CD8-positive, alpha-beta memory T cell (primary cell): ENCODE data around the gene TFB1M. TPM values are rescaled to one million over a fixed set of nuclear protein-coding genes. Genes with fewer than 3 reads are reported as not detected.

Experiments used
- CTCF ChIA-PET: fragments of 350-600 bp; sonication (Branson Sonifier 250); formaldehyde crosslinking; loops from one replicate; lab custom pipeline; 2021; ENCODE audit warnings: antibody characterized with exemption; lab: Charles Lee
- POLR2A ChIA-PET: fragments of 350-600 bp; sonication (Branson Sonifier 250); formaldehyde crosslinking; loops from one replicate; lab custom pipeline; 2021; ENCODE audit warnings: antibody characterized with exemption; lab: Charles Lee
- DNase-seq, 5 donors: peaks; one replicate each; pipeline versions ENCODE4 v3.0.0 to v3.0.0-alpha.2; 2020 to 2022; ENCODE audit warnings: mixed read lengths in 1 of 5
- H3K27ac ChIP-seq: one replicate; pipeline ENCODE4 v1.7.0; 2013; ENCODE audit warnings: low read depth, mild to moderate bottlenecking, low read length, moderate library complexity
- H3K27me3 ChIP-seq: 2 replicates; pipeline ENCODE4 v1.7.0; 2013; ENCODE audit warnings: low read length, mild to moderate bottlenecking; ENCODE audit not compliant: insufficient read depth, poor library complexity, severe bottlenecking
- H3K36me3 ChIP-seq: 2 replicates; pipeline ENCODE4 v1.7.0; 2013; ENCODE audit warnings: mild to moderate bottlenecking, low read length, moderate library complexity; ENCODE audit not compliant: insufficient read depth
- H3K4me1 ChIP-seq: 2 replicates; pipeline ENCODE4 v1.7.0; 2013; ENCODE audit warnings: mild to moderate bottlenecking, low read length, moderate library complexity; ENCODE audit not compliant: insufficient read depth
- H3K4me3 ChIP-seq: 2 replicates; pipeline ENCODE4 v1.7.0; 2013; ENCODE audit warnings: mild to moderate bottlenecking, low read length
- H3K9me3 ChIP-seq: 2 replicates; pipeline ENCODE4 v1.7.0; 2013; ENCODE audit warnings: mild to moderate bottlenecking, low read length
- H3K27ac Mint-ChIP-seq, 8 donors: one replicate each; pipeline ENCODE4 v1.8.0; 2020 to 2021; ENCODE audit warnings: mixed read lengths in 8 of 8, mild to moderate bottlenecking in 6 of 8, inconsistent platforms in 3 of 8, moderate library complexity in 3 of 8
- H3K27me3 Mint-ChIP-seq, 2 donors: one replicate each; pipeline ENCODE4 v1.8.0; 2020 to 2021; ENCODE audit warnings: mixed read lengths in 2 of 2, mild to moderate bottlenecking in 1 of 2, moderate library complexity in 1 of 2
- H3K36me3 Mint-ChIP-seq, 3 donors: one replicate each; pipeline ENCODE4 v1.8.0; 2020 to 2021; ENCODE audit warnings: mixed read lengths in 3 of 3, inconsistent platforms in 1 of 3, mild to moderate bottlenecking in 1 of 3
- H3K4me1 Mint-ChIP-seq, 3 donors: one replicate each; pipeline ENCODE4 v1.8.0; 2020 to 2021; ENCODE audit warnings: mixed read lengths in 3 of 3, inconsistent platforms in 1 of 3, mild to moderate bottlenecking in 1 of 3
- H3K4me3 Mint-ChIP-seq, 7 donors: one replicate each; pipeline ENCODE4 v1.8.0; 2020 to 2021; ENCODE audit warnings: mixed read lengths in 7 of 7, mild to moderate bottlenecking in 6 of 7, moderate library complexity in 4 of 7, inconsistent platforms in 2 of 7
- H3K9me3 Mint-ChIP-seq, 5 donors: one replicate each; pipeline ENCODE4 v1.8.0; 2020 to 2022; ENCODE audit warnings: mixed read lengths in 5 of 5, mild to moderate bottlenecking in 3 of 5, moderate library complexity in 2 of 5, inconsistent platforms in 1 of 5
- polyA plus RNA-seq: library from polyadenylated mRNA; unstranded; fragments of 300-500 nt; fragmentation: Illumina TruSeq; gene quantifications from one replicate; pipeline ENCODE4 v1.2.3, GENCODE V29; 2021
- total RNA-seq, 2 experiments: library from RNA; stranded (reverse); gene quantifications; one replicate each; pipeline ENCODE4 v1.2.3, GENCODE V29; 2021

TFB1M gene
- total and polyA plus RNA-seq, 3 experiments from 2014 or later = 13.2 to 40.8 (median 37.7) TPM

GRCh38 chr6:155259897-155260296 lies 54.4 kb downstream of the TFB1M start:
- H3K4me1 Mint-ChIP-seq = peaks cover 2 to 17% (median 6%) of the 10 kb centered on the region in 3 donors
- ChIA-PET CTCF (no interaction called here), POLR2A (no interaction called here)
- no peak overlapping the region for H3K27ac ChIP-seq
- no peak overlapping the region for H3K4me3 ChIP-seq
- peaks cover 11% of the 10 kb centered on the region for H3K36me3 ChIP-seq
- no peaks in the 10 kb centered on the region for H3K9me3 ChIP-seq
- no peak overlapping the region for H3K27ac Mint-ChIP-seq
- H3K36me3 Mint-ChIP-seq = peaks cover 7 to 88% (median 13%) of the 10 kb centered on the region in 3 donors
- no peak for DNase-seq
- no peak overlapping the region for H3K4me3 Mint-ChIP-seq
- H3K4me1 ChIP-seq = no peaks in the 10 kb centered on the region
- H3K9me3 Mint-ChIP-seq = no peaks in the 10 kb centered on the region
- H3K27me3 Mint-ChIP-seq = no peaks in the 10 kb centered on the region
- no peaks in the 10 kb centered on the region for H3K27me3 ChIP-seq

GRCh38 chr6:155259204-155259603 lies 55.1 kb downstream of the TFB1M start:
- Mint-ChIP-seq H3K27me3 (no peaks in the 10 kb centered on the region), H3K27ac (peak overlapping the region in 1 of 8 donors; percentile 33), H3K9me3 (no peaks in the 10 kb centered on the region), H3K4me3 (no peak overlapping the region), H3K4me1 (peaks cover 2 to 13% (median 2%) of the 10 kb centered on the region in 3 donors), H3K36me3 (peaks cover 7 to 88% (median 10%) of the 10 kb centered on the region in 3 donors)
- peaks cover 11% of the 10 kb centered on the region for H3K36me3 ChIP-seq
- CTCF ChIA-PET = no interaction called here
- H3K4me1 ChIP-seq = no peaks in the 10 kb centered on the region
- no peak overlapping the region for H3K4me3 ChIP-seq
- H3K27me3 ChIP-seq = no peaks in the 10 kb centered on the region
- POLR2A ChIA-PET = no interaction called here
- H3K9me3 ChIP-seq = no peaks in the 10 kb centered on the region
- DNase-seq = no peak
- no peak overlapping the region for H3K27ac ChIP-seq

- Histone ChIP-seq H3K27me3 (no peaks in the 10 kb centered on the region), H3K27ac (no peak overlapping the region), H3K4me1 (no peaks in the 10 kb centered on the region), H3K36me3 (peaks cover 11% of the 10 kb centered on the region), H3K9me3 (no peaks in the 10 kb centered on the region), H3K4me3 (no peak overlapping the region)
- POLR2A ChIA-PET = no interaction called here
- H3K27me3 Mint-ChIP-seq = no peaks in the 10 kb centered on the region
- CTCF ChIA-PET = no interaction called here
- no peaks in the 10 kb centered on the region for H3K9me3 Mint-ChIP-seq
- H3K27ac Mint-ChIP-seq = no peak overlapping the region
- DNase-seq = no peak
- peaks cover 7 to 91% (median 12%) of the 10 kb centered on the region in 3 donors for H3K36me3 Mint-ChIP-seq
- no peak overlapping the region for H3K4me3 Mint-ChIP-seq
- peaks cover 2 to 11% (median 2%) of the 10 kb centered on the region in 3 donors for H3K4me1 Mint-ChIP-seq
Observed at GRCh38 chr6:155257796-155258195, 56.5 kb downstream of the TFB1M start.

GRCh38 chr6:155256122-155256795 lies 58.0 kb downstream of the TFB1M start:
- POLR2A ChIA-PET = interaction anchor here (1.3 kb wide), 1 partner anchor 171 kb away, joined by 3 read pairs; no protein-coding TSS in a partner anchor
- H3K27me3 Mint-ChIP-seq = no peaks in the 10 kb centered on the region
- H3K4me3 ChIP-seq = no peak overlapping the region
- peaks cover 11% of the 10 kb centered on the region for H3K36me3 ChIP-seq
- H3K27me3 ChIP-seq = no peaks in the 10 kb centered on the region
- H3K27ac ChIP-seq = no peak overlapping the region
- no peaks in the 10 kb centered on the region for H3K4me1 ChIP-seq
- peak overlapping the region in 1 of 7 donors; percentile 63 for H3K4me3 Mint-ChIP-seq
- no peak for DNase-seq
- H3K36me3 Mint-ChIP-seq = peaks cover 4 to 92% (median 12%) of the 10 kb centered on the region in 3 donors
- peaks cover 0 to 2% (median under 1%) of the 10 kb centered on the region in 3 donors for H3K4me1 Mint-ChIP-seq
- H3K27ac Mint-ChIP-seq = peak overlapping the region in 1 of 8 donors; percentile 74
- H3K9me3 ChIP-seq = no peaks in the 10 kb centered on the region
- CTCF ChIA-PET = no interaction called here
- H3K9me3 Mint-ChIP-seq = no peaks in the 10 kb centered on the region

GRCh38 chr6:155254139-155254538 lies 60.1 kb downstream of the TFB1M start:
- ChIA-PET CTCF (no interaction called here), POLR2A (no interaction called here)
- Mint-ChIP-seq H3K27me3 (no peaks in the 10 kb centered on the region), H3K4me3 (no peak overlapping the region), H3K36me3 (peaks cover 4 to 84% (median 12%) of the 10 kb centered on the region in 3 donors), H3K9me3 (no peaks in the 10 kb centered on the region), H3K4me1 (no peaks in the 10 kb centered on the region), H3K27ac (peak overlapping the region in 1 of 8 donors; percentile 56)
- Histone ChIP-seq H3K27me3 (no peaks in the 10 kb centered on the region), H3K36me3 (peaks cover 3% of the 10 kb centered on the region), H3K27ac (no peak overlapping the region), H3K9me3 (no peaks in the 10 kb centered on the region), H3K4me3 (no peak overlapping the region), H3K4me1 (no peaks in the 10 kb centered on the region)
- DNase-seq = no peak

GRCh38 chr6:155253337-155253736 lies 60.9 kb downstream of the TFB1M start:
- H3K27me3 ChIP-seq = no peaks in the 10 kb centered on the region
- no peak overlapping the region for H3K4me3 ChIP-seq
- H3K4me1 Mint-ChIP-seq = no peaks in the 10 kb centered on the region
- no peaks in the 10 kb centered on the region for H3K9me3 Mint-ChIP-seq
- no peaks in the 10 kb centered on the region for H3K27me3 Mint-ChIP-seq
- H3K36me3 Mint-ChIP-seq = peaks cover 4 to 76% (median 12%) of the 10 kb centered on the region in 3 donors
- CTCF ChIA-PET = no interaction called here
- no peak for DNase-seq
- H3K4me3 Mint-ChIP-seq = no peak overlapping the region
- no peaks in the 10 kb centered on the region for H3K9me3 ChIP-seq
- peak overlapping the region; percentile 35 for H3K27ac ChIP-seq
- peak overlapping the region in 3 of 8 donors; percentile 53 to 72 (median 71) for H3K27ac Mint-ChIP-seq
- H3K36me3 ChIP-seq = peaks cover 3% of the 10 kb centered on the region
- POLR2A ChIA-PET = no interaction called here
- H3K4me1 ChIP-seq = no peaks in the 10 kb centered on the region

GRCh38 chr6:155252581-155252980 lies 61.7 kb downstream of the TFB1M start:
- no peak overlapping the region for H3K27ac ChIP-seq

GRCh38 chr6:155250701-155251381 lies 63.4 kb downstream of the TFB1M start:
- H3K4me1 Mint-ChIP-seq = no peaks in the 10 kb centered on the region
- H3K4me3 Mint-ChIP-seq = no peak overlapping the region
- H3K36me3 Mint-ChIP-seq = peaks cover 4 to 51% (median 10%) of the 10 kb centered on the region in 3 donors
- ChIA-PET POLR2A (no interaction called here), CTCF (no interaction called here)
- H3K27me3 ChIP-seq = no peaks in the 10 kb centered on the region
- no peaks in the 10 kb centered on the region for H3K9me3 Mint-ChIP-seq
- H3K27ac Mint-ChIP-seq = peak overlapping the region in 4 of 8 donors; percentile 49 to 69 (median 56)
- no peaks in the 10 kb centered on the region for H3K27me3 Mint-ChIP-seq
- no peaks in the 10 kb centered on the region for H3K4me1 ChIP-seq
- no peaks in the 10 kb centered on the region for H3K36me3 ChIP-seq
- H3K27ac ChIP-seq = no peak overlapping the region
- no peak for DNase-seq
- no peak overlapping the region for H3K4me3 ChIP-seq
- H3K9me3 ChIP-seq = no peaks in the 10 kb centered on the region

More at GRCh38 chr6:155252581-155252980, 61.7 kb downstream of the TFB1M start:
- Histone ChIP-seq H3K9me3 (no peaks in the 10 kb centered on the region), H3K36me3 (no peaks in the 10 kb centered on the region), H3K4me1 (no peaks in the 10 kb centered on the region), H3K27me3 (no peaks in the 10 kb centered on the region), H3K4me3 (no peak overlapping the region)
- CTCF ChIA-PET = no interaction called here
- Mint-ChIP-seq H3K4me1 (no peaks in the 10 kb centered on the region), H3K4me3 (no peak overlapping the region), H3K36me3 (peaks cover 4 to 68% (median 12%) of the 10 kb centered on the region in 3 donors), H3K9me3 (no peaks in the 10 kb centered on the region), H3K27me3 (no peaks in the 10 kb centered on the region), H3K27ac (peak overlapping the region in 2 of 8 donors; percentile 35 to 57)
- POLR2A ChIA-PET = no interaction called here
- DNase-seq = no peak
